ENCODE measurements around the gene SLC25A13. TPM values are rescaled to one million over a fixed set of nuclear protein-coding genes. Genes with fewer than 3 reads are reported as not detected.

Gene SLC25A13
- total RNA-seq, 1 donor from 2014 or later = 44.0 TPM

GRCh38 chr7:96076350-96076707 lies 245.6 kb downstream of the SLC25A13 start:
- H3K4me3 ChIP-seq (ENCODE audit: low read depth, low read length) = peak overlapping the region; percentile 43
- TF ChIP-seq CTCF (IDR thresholded peaks at IDR 0.05; ENCODE audit: insufficient read depth, low read length, poor library complexity, severe bottlenecking) = no peak
- H3K27me3 ChIP-seq (ENCODE audit: control insufficient read depth, insufficient read depth, low read length) = no peaks in the 10 kb centered on the region
- no peaks in the 10 kb centered on the region for H3K36me3 ChIP-seq (ENCODE audit: control insufficient read depth, insufficient read depth, low read length)
- DNase-seq (ENCODE audit: low read depth) = no peak

- H3K4me3 ChIP-seq (ENCODE audit: low read depth, low read length) = peak overlapping the region; percentile 43
- H3K27me3 ChIP-seq (ENCODE audit: control insufficient read depth, insufficient read depth, low read length) = no peaks in the 10 kb centered on the region
- H3K36me3 ChIP-seq (ENCODE audit: control insufficient read depth, insufficient read depth, low read length) = no peaks in the 10 kb centered on the region
- no peak for DNase-seq (ENCODE audit: low read depth)
- TF ChIP-seq CTCF (IDR thresholded peaks at IDR 0.05; ENCODE audit: insufficient read depth, low read length, poor library complexity, severe bottlenecking) = peak; percentile 92
Observed at GRCh38 chr7:96075510-96076349, 246.2 kb downstream of the SLC25A13 start.

GRCh38 chr7:96074871-96075270 lies 247.0 kb downstream of the SLC25A13 start:
- H3K36me3 ChIP-seq (ENCODE audit: control insufficient read depth, insufficient read depth, low read length) = no peaks in the 10 kb centered on the region
- DNase-seq (ENCODE audit: low read depth) = no peak
- no peak for TF ChIP-seq CTCF (IDR thresholded peaks at IDR 0.05; ENCODE audit: insufficient read depth, low read length, poor library complexity, severe bottlenecking)
- H3K27me3 ChIP-seq (ENCODE audit: control insufficient read depth, insufficient read depth, low read length) = no peaks in the 10 kb centered on the region
- no peak overlapping the region for H3K4me3 ChIP-seq (ENCODE audit: low read depth, low read length)
